GM19351 (cell line): ENCODE results near the gene ALPL.
A peak's percentile ranks its signal among the peaks of the same experiment; 100 is the strongest.

Source experiments
- ATAC-seq: cut with Tn5 transposase; IDR thresholded peaks from one replicate; pipeline ENCODE4 v1.9.1; 2021; ENCODE audit warnings: mild to moderate bottlenecking, moderate library complexity; ENCODE audit not compliant: unreplicated experiment

Gene ALPL

GRCh38 chr1:21596174-21596573, 87.0 kb downstream of the ALPL start:
- ATAC-seq: no peak

GRCh38 chr1:21596628-21597027, 87.4 kb downstream of the ALPL start:
- no peak for ATAC-seq

- no peak for ATAC-seq
Observed at GRCh38 chr1:21597753-21598152, 88.5 kb downstream of the ALPL start.

GRCh38 chr1:21598417-21598816, 89.2 kb downstream of the ALPL start:
- no peak for ATAC-seq

- no peak for ATAC-seq
Observed at GRCh38 chr1:21598904-21599303, 89.7 kb downstream of the ALPL start.

GRCh38 chr1:21599402-21599801, 90.2 kb downstream of the ALPL start:
- ATAC-seq: no peak

GRCh38 chr1:21601278-21602048, 92.2 kb downstream of the ALPL start:
- no peak for ATAC-seq

- no peak for ATAC-seq
Observed at GRCh38 chr1:21603177-21604138, 94.2 kb downstream of the ALPL start.

- ATAC-seq: no peak
Observed at GRCh38 chr1:21604208-21604957, 95.2 kb downstream of the ALPL start.

- ATAC-seq: no peak
Observed at GRCh38 chr1:21605012-21605715, 95.9 kb downstream of the ALPL start.

GRCh38 chr1:21605964-21606705, 96.9 kb downstream of the ALPL start:
- no peak for ATAC-seq

GRCh38 chr1:21607549-21608529, 98.6 kb downstream of the ALPL start:
- peak; percentile 85 for ATAC-seq

GRCh38 chr1:21608798-21609197, 99.6 kb downstream of the ALPL start:
- ATAC-seq: no peak

- no peak for ATAC-seq
Observed at GRCh38 chr1:21610027-21610426, 100.8 kb downstream of the ALPL start.

GRCh38 chr1:21610989-21611785, 102.0 kb downstream of the ALPL start:
- ATAC-seq: no peak

GRCh38 chr1:21612057-21612456, 102.8 kb downstream of the ALPL start:
- no peak for ATAC-seq

- no peak for ATAC-seq
Observed at GRCh38 chr1:21613072-21613867, 104.0 kb downstream of the ALPL start.
